Naive B cell (primary cell): ENCODE data around the gene ZFPL1. TPM values are rescaled to one million over a fixed set of nuclear protein-coding genes. Genes with fewer than 3 reads are reported as not detected.
"Not testable (repeated sequence)": the region's sequence is repeated elsewhere in the genome, so short reads cannot be mapped to it uniquely, and the experiment has no call there.

Experiments
- ATAC-seq, 2 donors: fragments of 150-1000 bp; cut with Tn5 transposase; 2 replicates each; pipeline ENCODE4 v1.10.0; 2021; ENCODE audit warnings: low read depth in 2 of 2, mild to moderate bottlenecking in 2 of 2, moderate library complexity in 2 of 2
- DNase-seq: peaks from one replicate; pipeline ENCODE4 v3.0.0; 2022
- H3K27ac Mint-ChIP-seq, 6 donors: one replicate each; pipeline ENCODE4 v1.8.0; 2020 to 2022; ENCODE audit warnings: mild to moderate bottlenecking in 6 of 6, mixed read lengths in 6 of 6, moderate library complexity in 5 of 6, inconsistent platforms in 2 of 6
- H3K27me3 Mint-ChIP-seq, 3 donors: one replicate each; pipeline ENCODE4 v1.8.0; 2021 to 2022; ENCODE audit warnings: mixed read lengths in 3 of 3, mild to moderate bottlenecking in 1 of 3
- H3K36me3 Mint-ChIP-seq, 2 donors: one replicate each; pipeline ENCODE4 v1.8.0; 2020 to 2022; ENCODE audit warnings: mixed read lengths in 2 of 2, inconsistent platforms in 1 of 2, mild to moderate bottlenecking in 1 of 2
- H3K4me1 Mint-ChIP-seq, 3 donors: one replicate each; pipeline ENCODE4 v1.8.0; 2020 to 2022; ENCODE audit warnings: mixed read lengths in 3 of 3, inconsistent platforms in 1 of 3, mild to moderate bottlenecking in 1 of 3, moderate library complexity in 1 of 3
- H3K4me3 Mint-ChIP-seq, 8 donors: one replicate each; pipeline ENCODE4 v1.8.0; 2020 to 2022; ENCODE audit warnings: mild to moderate bottlenecking in 8 of 8, mixed read lengths in 8 of 8, moderate library complexity in 8 of 8, inconsistent platforms in 2 of 8
- H3K9me3 Mint-ChIP-seq, 7 donors: one replicate each; pipeline ENCODE4 v1.8.0; 2020 to 2022; ENCODE audit warnings: mixed read lengths in 7 of 7, mild to moderate bottlenecking in 5 of 7, inconsistent platforms in 2 of 7, moderate library complexity in 1 of 7
- polyA plus RNA-seq, 6 donors: library from polyadenylated mRNA; unstranded; fragments of 300-500 nt; fragmentation: Illumina TruSeq; gene quantifications; one replicate each; pipeline ENCODE4 v1.2.3, GENCODE V29; 2021; ENCODE audit warnings: low read depth in 6 of 6

The ZFPL1 gene
- polyA plus RNA-seq, 6 donors from 2014 or later: 30.0 to 37.4 (median 35.0) TPM

GRCh38 chr11:65116370-65117205, 32.6 kb downstream of the ZFPL1 start:
- DNase-seq: no peak
- Mint-ChIP-seq H3K4me3 (peak overlapping the region; percentile 79 to 94 (median 90)), H3K4me1 (peaks cover 37 to 78% (median 55%) of the 10 kb centered on the region in 3 donors), H3K9me3 (no peaks in the 10 kb centered on the region), H3K27ac (peak overlapping the region; percentile 56 to 100 (median 82)), H3K27me3 (no peaks in the 10 kb centered on the region), H3K36me3 (peaks cover 11 to 13% of the 10 kb centered on the region in 2 donors)
- ATAC-seq: no peak

GRCh38 chr11:65117206-65118096, 33.4 kb downstream of the ZFPL1 start, which contains the start of gene ZNHIT2:
Gene ZNHIT2, minus strand, starts transcription at chr11:65117701. Its CDS starts 48 bp downstream, at chr11:65117653.
- no peaks in the 10 kb centered on the region for H3K9me3 Mint-ChIP-seq
- peak; percentile 100 for DNase-seq
- peak; percentile 60 to 68 for ATAC-seq
- H3K27me3 Mint-ChIP-seq: no peaks in the 10 kb centered on the region
- peaks cover 11 to 19% of the 10 kb centered on the region in 2 donors for H3K36me3 Mint-ChIP-seq
- peak within 1 kb of the TSS; percentile 95 to 100 (median 97) for H3K27ac Mint-ChIP-seq
- peaks cover 38 to 81% (median 57%) of the 10 kb centered on the region in 3 donors for H3K4me1 Mint-ChIP-seq
- H3K4me3 Mint-ChIP-seq: peak within 1 kb of the TSS; percentile 82 to 96 (median 91)

GRCh38 chr11:65118097-65118837, 34.2 kb downstream of the ZFPL1 start:
- ATAC-seq: no peak
- no peak for DNase-seq
- Mint-ChIP-seq H3K4me1 (peaks cover 34 to 83% (median 60%) of the 10 kb centered on the region in 3 donors), H3K9me3 (no peaks in the 10 kb centered on the region), H3K4me3 (peak overlapping the region; percentile 82 to 96 (median 91)), H3K27ac (peak overlapping the region; percentile 95 to 100 (median 97)), H3K27me3 (no peaks in the 10 kb centered on the region), H3K36me3 (peaks cover 11 to 19% of the 10 kb centered on the region in 2 donors)

- Mint-ChIP-seq H3K36me3 (peaks cover 11 to 19% of the 10 kb centered on the region in 2 donors), H3K27ac (peak overlapping the region in 4 of 6 donors; percentile 87 to 100 (median 94)), H3K4me1 (peaks cover 32 to 79% (median 57%) of the 10 kb centered on the region in 3 donors), H3K4me3 (peak overlapping the region in 5 of 8 donors; percentile 15 to 93 (median 63))
- not testable (repeated sequence) for H3K27me3 Mint-ChIP-seq, DNase-seq, H3K9me3 Mint-ChIP-seq, ATAC-seq
Measured at GRCh38 chr11:65118891-65119669, 35.1 kb downstream of the ZFPL1 start.

- ATAC-seq (no peak), DNase-seq (no peak)
- H3K36me3 Mint-ChIP-seq: peaks cover 11 to 19% of the 10 kb centered on the region in 2 donors
- peak overlapping the region in 5 of 6 donors; percentile 42 to 100 (median 88) for H3K27ac Mint-ChIP-seq
- no peaks in the 10 kb centered on the region for H3K9me3 Mint-ChIP-seq
- no peaks in the 10 kb centered on the region for H3K27me3 Mint-ChIP-seq
- peaks cover 32 to 82% (median 57%) of the 10 kb centered on the region in 3 donors for H3K4me1 Mint-ChIP-seq
- peak overlapping the region in 4 of 8 donors; percentile 51 to 100 (median 78) for H3K4me3 Mint-ChIP-seq
Measured at GRCh38 chr11:65119670-65119995, 35.6 kb downstream of the ZFPL1 start.

- peak overlapping the region; percentile 93 to 100 (median 100) for H3K4me3 Mint-ChIP-seq
- peaks cover 11 to 19% of the 10 kb centered on the region in 2 donors for H3K36me3 Mint-ChIP-seq
- H3K27ac Mint-ChIP-seq: peak overlapping the region; percentile 98 to 100 (median 99)
- no peaks in the 10 kb centered on the region for H3K9me3 Mint-ChIP-seq
- DNase-seq: no peak
- H3K27me3 Mint-ChIP-seq: no peaks in the 10 kb centered on the region
- ATAC-seq: no peak
- peaks cover 32 to 76% (median 57%) of the 10 kb centered on the region in 3 donors for H3K4me1 Mint-ChIP-seq
Measured at GRCh38 chr11:65120831-65121230, 36.8 kb downstream of the ZFPL1 start.

GRCh38 chr11:65121447-65121864, 37.4 kb downstream of the ZFPL1 start:
- peaks cover 11 to 19% of the 10 kb centered on the region in 2 donors for H3K36me3 Mint-ChIP-seq
- no peaks in the 10 kb centered on the region for H3K9me3 Mint-ChIP-seq
- H3K27me3 Mint-ChIP-seq: no peaks in the 10 kb centered on the region
- peaks cover 32 to 73% (median 59%) of the 10 kb centered on the region in 3 donors for H3K4me1 Mint-ChIP-seq
- peak overlapping the region; percentile 98 to 100 (median 99) for H3K27ac Mint-ChIP-seq
- DNase-seq (no peak), ATAC-seq (no peak)
- H3K4me3 Mint-ChIP-seq: peak overlapping the region; percentile 93 to 100 (median 100)

GRCh38 chr11:65121865-65122696, 38.1 kb downstream of the ZFPL1 start, which contains the start of the genes FAU and MRPL49:
Gene FAU, minus strand, starts transcription at chr11:65122134. Its CDS starts 321 bp downstream, at chr11:65121813.
Gene MRPL49, plus strand, starts transcription at chr11:65122321. Its CDS starts 26 bp downstream, at chr11:65122347.
- H3K27ac Mint-ChIP-seq: peak within 1 kb of the TSS; percentile 98 to 100 (median 99)
- peaks cover 32 to 72% (median 65%) of the 10 kb centered on the region in 3 donors for H3K4me1 Mint-ChIP-seq
- no peaks in the 10 kb centered on the region for H3K27me3 Mint-ChIP-seq
- peak; percentile 98 for DNase-seq
- peak within 1 kb of the TSS; percentile 93 to 100 (median 100) for H3K4me3 Mint-ChIP-seq
- peaks cover 11 to 19% of the 10 kb centered on the region in 2 donors for H3K36me3 Mint-ChIP-seq
- peak; percentile 79 for ATAC-seq
- H3K9me3 Mint-ChIP-seq: no peaks in the 10 kb centered on the region

- H3K27me3 Mint-ChIP-seq: no peaks in the 10 kb centered on the region
- H3K4me1 Mint-ChIP-seq: peaks cover 22 to 59% (median 52%) of the 10 kb centered on the region in 3 donors
- peaks cover 5 to 12% of the 10 kb centered on the region in 2 donors for H3K36me3 Mint-ChIP-seq
- no peak for ATAC-seq
- H3K27ac Mint-ChIP-seq: peak overlapping the region in 3 of 6 donors; percentile 9 to 56 (median 50)
- no peak for DNase-seq
- H3K4me3 Mint-ChIP-seq: peak overlapping the region in 5 of 8 donors; percentile 22 to 79 (median 53)
- no peaks in the 10 kb centered on the region for H3K9me3 Mint-ChIP-seq
Measured at GRCh38 chr11:65124480-65125196, 40.6 kb downstream of the ZFPL1 start.

GRCh38 chr11:65125197-65126056, 41.4 kb downstream of the ZFPL1 start:
- ATAC-seq: no peak
- Mint-ChIP-seq H3K27me3 (no peaks in the 10 kb centered on the region), H3K4me3 (peak overlapping the region in 2 of 8 donors; percentile 51 to 79), H3K4me1 (peaks cover 29 to 59% (median 52%) of the 10 kb centered on the region in 3 donors), H3K9me3 (no peaks in the 10 kb centered on the region), H3K36me3 (peaks cover 5 to 12% of the 10 kb centered on the region in 2 donors), H3K27ac (peak overlapping the region in 3 of 6 donors; percentile 24 to 51 (median 26))
- DNase-seq: no peak
